ENCODE data around the gene EPHB1.

GRCh38 chr3:135218782-135219181, 423.7 kb downstream of the EPHB1 start:
- TF ChIP-seq CTCF (IDR thresholded peaks at IDR 0.05 in 4 of 5, conservative IDR thresholded peaks at IDR 0.05 in 1 of 5) (no peak), POLR2A (IDR thresholded peaks at IDR 0.05) (no peak)
